ENCODE results near the gene TNRC6A. TPM values are rescaled to one million over a fixed set of nuclear protein-coding genes. Genes with fewer than 3 reads are reported as not detected.

Gene TNRC6A
- total RNA-seq, 1 experiment from 2014 or later: 84.8 TPM

- H2AFZ ChIP-seq: no peak overlapping the region
- no peaks in the 10 kb centered on the region for H3K9me3 ChIP-seq (ENCODE audit: insufficient read depth, low read depth)
- TF ChIP-seq CTCF (conservative IDR thresholded peaks at IDR 0.05): no peak
- no peak for TF ChIP-seq EZH2 (IDR thresholded peaks at IDR 0.05; ENCODE audit: low read depth)
- H3K27me3 ChIP-seq (ENCODE audit: insufficient read depth, low read depth): no peaks in the 10 kb centered on the region
- no peak overlapping the region for H3K4me3 ChIP-seq
- peaks cover 65% of the 10 kb centered on the region for H3K4me1 ChIP-seq (replicated peaks; ENCODE audit: insufficient read depth)
- no TSS peak for BruUV-seq (replicated peaks)
- no peak for DNase-seq
- H4K20me1 ChIP-seq (ENCODE audit: insufficient read depth): peaks cover 22% of the 10 kb centered on the region
- H3K9me2 ChIP-seq (ENCODE audit: insufficient read depth): no peaks in the 10 kb centered on the region
- peaks cover 95% of the 10 kb centered on the region for H3K79me2 ChIP-seq (ENCODE audit: low read depth)
- intact Hi-C loops (cut with micrococcal nuclease; ENCODE audit: unreplicated experiment): no loop called here
- H3K4me2 ChIP-seq: no peak overlapping the region
- CTCF ChIA-PET: interaction anchor here (0.7 kb wide), 1 partner anchor 21 kb away, joined by 3 read pairs; no protein-coding TSS in a partner anchor
- no peak overlapping the region for H3K27ac ChIP-seq
- H3F3A ChIP-seq (ENCODE audit: insufficient read depth, low read depth): peaks cover 32% of the 10 kb centered on the region
- POLR2A ChIA-PET (ENCODE audit: unreplicated experiment): interaction anchor here (0.6 kb wide), 1 partner anchor 45 kb away, joined by 4 read pairs; no protein-coding TSS in a partner anchor
- H3K36me3 ChIP-seq (ENCODE audit: low read depth): peaks cover 10% of the 10 kb centered on the region
Measured at GRCh38 chr16:24734382-24734781, 4.9 kb downstream of the TNRC6A start.

DNA sequence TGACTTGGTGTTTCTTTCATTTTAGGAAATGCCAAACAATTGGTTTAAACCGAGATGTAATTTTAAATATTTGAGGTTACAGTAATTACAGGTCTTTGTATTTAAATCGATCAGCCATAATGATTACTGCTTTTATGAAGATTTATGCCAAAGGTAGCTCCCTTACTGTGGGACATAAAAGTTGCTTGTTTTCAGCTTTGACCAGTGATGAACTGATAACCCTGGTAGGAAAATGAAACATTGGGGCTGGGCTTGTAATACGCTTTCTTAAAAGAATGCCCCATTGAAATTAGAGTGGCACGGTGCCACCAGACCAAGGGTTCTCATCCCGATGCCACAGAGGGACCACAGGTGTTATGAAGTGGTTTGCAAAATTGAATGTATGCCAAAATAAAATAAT lies 7.3 kb downstream of the TNRC6A start:
- H3K27me3 ChIP-seq (ENCODE audit: insufficient read depth, low read depth): no peaks in the 10 kb centered on the region
- peak overlapping the region; percentile 79 for H3K27ac ChIP-seq
- H3F3A ChIP-seq (ENCODE audit: insufficient read depth, low read depth): peaks cover 28% of the 10 kb centered on the region
- ChIA-PET POLR2A (ENCODE audit: unreplicated experiment) (interaction anchor here (0.5 kb wide), 1 partner anchor 9 kb away, joined by 4 read pairs; no protein-coding TSS in a partner anchor), CTCF (interaction anchor here (0.9 kb wide), 1 partner anchor 36 kb away, joined by 3 read pairs; no protein-coding TSS in a partner anchor)
- TF ChIP-seq EZH2 (IDR thresholded peaks at IDR 0.05; ENCODE audit: low read depth) (no peak), CTCF (conservative IDR thresholded peaks at IDR 0.05) (no peak)
- intact Hi-C loops (cut with micrococcal nuclease; ENCODE audit: unreplicated experiment): no loop called here
- H3K4me1 ChIP-seq (replicated peaks; ENCODE audit: insufficient read depth): peaks cover 53% of the 10 kb centered on the region
- peak; percentile 42 to 74 for DNase-seq
- H3K4me3 ChIP-seq: peak overlapping the region; percentile 7; the same call in 1 of the 2 replicates
- BruUV-seq (replicated peaks): no TSS peak
- H3K9me2 ChIP-seq (ENCODE audit: insufficient read depth): no peaks in the 10 kb centered on the region
- no peak overlapping the region for H2AFZ ChIP-seq
- H4K20me1 ChIP-seq (ENCODE audit: insufficient read depth): peaks cover 29% of the 10 kb centered on the region
- H3K36me3 ChIP-seq (ENCODE audit: low read depth): peaks cover 13% of the 10 kb centered on the region
- no peaks in the 10 kb centered on the region for H3K9me3 ChIP-seq (ENCODE audit: insufficient read depth, low read depth)
- peaks cover 100% of the 10 kb centered on the region for H3K79me2 ChIP-seq (ENCODE audit: low read depth)
- peak overlapping the region; percentile 60 for H3K4me2 ChIP-seq

DNA sequence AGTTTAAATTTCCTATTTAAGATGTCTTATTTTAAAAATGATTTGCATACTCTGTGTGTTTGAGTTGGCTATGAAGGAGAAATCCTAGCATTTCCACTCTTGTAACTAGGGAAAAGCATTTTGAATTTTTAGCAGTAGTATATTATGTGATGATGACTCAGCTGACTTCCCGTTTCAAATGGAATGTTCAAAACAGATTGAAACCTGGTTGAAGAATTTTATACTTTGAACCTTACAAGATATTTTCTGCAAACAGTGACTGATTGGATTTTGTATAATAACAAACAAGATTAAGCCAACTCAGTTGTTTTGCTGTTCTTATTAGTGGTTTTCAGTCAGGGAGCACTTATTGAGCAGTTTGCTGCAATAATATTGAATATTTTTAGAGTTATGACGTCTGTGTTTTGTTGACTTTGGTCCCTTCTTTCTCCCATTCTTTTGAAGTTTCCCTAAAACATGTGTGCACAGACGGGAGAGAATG lies 8.0 kb downstream of the TNRC6A start:
- H4K20me1 ChIP-seq (ENCODE audit: insufficient read depth): peaks cover 33% of the 10 kb centered on the region
- ChIA-PET CTCF (interaction anchor here (0.5 kb wide), 1 partner anchor 195 kb away, joined by 3 read pairs; no protein-coding TSS in a partner anchor), POLR2A (ENCODE audit: unreplicated experiment) (interaction anchor here (0.6 kb wide), 1 partner anchor 10 kb away, joined by 3 read pairs; no protein-coding TSS in a partner anchor)
- BruUV-seq (replicated peaks): no TSS peak
- no peaks in the 10 kb centered on the region for H3K9me2 ChIP-seq (ENCODE audit: insufficient read depth)
- no peak overlapping the region for H2AFZ ChIP-seq
- H3K4me2 ChIP-seq: peak overlapping the region; percentile 60
- H3F3A ChIP-seq (ENCODE audit: insufficient read depth, low read depth): peaks cover 28% of the 10 kb centered on the region
- H3K27ac ChIP-seq: peak overlapping the region; percentile 79
- H3K27me3 ChIP-seq (ENCODE audit: insufficient read depth, low read depth): no peaks in the 10 kb centered on the region
- peaks cover 48% of the 10 kb centered on the region for H3K4me1 ChIP-seq (replicated peaks; ENCODE audit: insufficient read depth)
- no peak for TF ChIP-seq EZH2 (IDR thresholded peaks at IDR 0.05; ENCODE audit: low read depth)
- TF ChIP-seq CTCF (conservative IDR thresholded peaks at IDR 0.05): no peak
- peak overlapping the region; percentile 7; the same call in 1 of the 2 replicates for H3K4me3 ChIP-seq
- peaks cover 6% of the 10 kb centered on the region for H3K36me3 ChIP-seq (ENCODE audit: low read depth)
- H3K79me2 ChIP-seq (ENCODE audit: low read depth): peaks cover 100% of the 10 kb centered on the region
- DNase-seq: peak in 1 of 2 experiments; percentile 60
- no peaks in the 10 kb centered on the region for H3K9me3 ChIP-seq (ENCODE audit: insufficient read depth, low read depth)
- intact Hi-C loops (cut with micrococcal nuclease; ENCODE audit: unreplicated experiment): no loop called here
